Common myeloid progenitor, CD34-positive (primary cell): Measurements from ENCODE around the gene LEAP2.

Experiments
- CTCF ChIA-PET: fragments of 350-600 bp; sonication (Branson Sonifier 250); formaldehyde crosslinking; loops from one replicate; lab custom pipeline; 2021; ENCODE audit warnings: antibody characterized with exemption; lab: Charles Lee
- POLR2A ChIA-PET: fragments of 350-600 bp; sonication (Branson Sonifier 250); formaldehyde crosslinking; loops from one replicate; lab custom pipeline; 2021; ENCODE audit warnings: antibody characterized with exemption; lab: Charles Lee
- DNase-seq, 3 donors: peaks; one replicate each; pipeline versions ENCODE4 v3.0.0 to v3.0.0-alpha.2; 2013
- H3K27ac ChIP-seq, 2 experiments: 1 replicate in 1 of 2; 2 replicates in 1 of 2; pipeline ENCODE4 v1.7.0; 2013; ENCODE audit warnings: inconsistent platforms in 2 of 2, low read length in 2 of 2, mild to moderate bottlenecking in 2 of 2, low read depth in 1 of 2, moderate library complexity in 1 of 2; ENCODE audit not compliant: severe bottlenecking in 2 of 2, insufficient read depth in 1 of 2, poor library complexity in 1 of 2
- H3K27me3 ChIP-seq, 5 experiments: replicated peaks in 2 of 5; 1 replicate in 3 of 5; 2 replicates in 2 of 5; pipeline versions ENCODE4 v1.6.1 to v1.7.0; 2013; ENCODE audit warnings: low read length in 4 of 5, mild to moderate bottlenecking in 2 of 5, moderate library complexity in 2 of 5, inconsistent platforms in 1 of 5; ENCODE audit not compliant: insufficient read depth in 5 of 5, control insufficient read depth in 4 of 5
- H3K36me3 ChIP-seq, 4 experiments: 1 replicate in 2 of 4; 2 replicates in 2 of 4; pipeline versions ENCODE4 v1.6.1 to v1.7.0; 2013; ENCODE audit warnings: low read length in 3 of 4, control low read depth in 1 of 4, mild to moderate bottlenecking in 1 of 4; ENCODE audit not compliant: control insufficient read depth in 4 of 4, insufficient read depth in 4 of 4
- H3K4me1 ChIP-seq, 4 experiments: 1 replicate in 3 of 4; 2 replicates in 1 of 4; pipeline versions ENCODE4 v1.6.1 to v1.7.1; 2013; ENCODE audit warnings: low read length in 3 of 4, mild to moderate bottlenecking in 3 of 4, control low read depth in 1 of 4, inconsistent platforms in 1 of 4, moderate library complexity in 1 of 4; ENCODE audit not compliant: control insufficient read depth in 4 of 4, insufficient read depth in 4 of 4; ENCODE audit errors: control extremely low read depth in 1 of 4
- H3K4me3 ChIP-seq, 7 experiments: 1 replicate in 4 of 7; 2 replicates in 3 of 7; pipeline versions ENCODE4 v1.5.1 to v1.7.0; 2013; ENCODE audit warnings: mild to moderate bottlenecking in 7 of 7, low read length in 6 of 7, moderate library complexity in 6 of 7, inconsistent platforms in 2 of 7, low read depth in 2 of 7, control low read depth in 1 of 7; ENCODE audit not compliant: insufficient read depth in 4 of 7, control insufficient read depth in 1 of 7; ENCODE audit errors: extremely low read depth in 1 of 7
- H3K9me3 ChIP-seq, 5 experiments: 1 replicate in 4 of 5; 2 replicates in 1 of 5; pipeline versions ENCODE4 v1.6.1 to v1.7.1; 2013; ENCODE audit warnings: low read length in 4 of 5, mild to moderate bottlenecking in 2 of 5, inconsistent platforms in 1 of 5, low read depth in 1 of 5, moderate library complexity in 1 of 5; ENCODE audit not compliant: control insufficient read depth in 4 of 5, insufficient read depth in 2 of 5; ENCODE audit errors: control extremely low read depth in 1 of 5
- WGBS: methylation state at CpG from one replicate; pipeline ENCODE4 v1.1.5; 2013; ENCODE audit not compliant: insufficient coverage; 5-methylcytosine and 5-hydroxymethylcytosine counted together

Gene LEAP2

GRCh38 chr5:132886064-132886823 lies 12.8 kb downstream of the LEAP2 start:
- H3K27ac ChIP-seq, result no peak overlapping the region
- ChIA-PET CTCF (interaction anchor here (0.9 to 6.1 kb wide), 5 partner anchors 9 to 500 kb away, joined by 3 to 86 read pairs (median 4); partner anchors contain the start of gene SHROOM1), POLR2A (no interaction called here)
- H3K36me3 ChIP-seq, result peaks cover 20 to 63% (median 39%) of the 10 kb centered on the region in 4 experiments
- H3K9me3 ChIP-seq, result no peaks in the 10 kb centered on the region
- H3K4me3 ChIP-seq, result no peak overlapping the region
- H3K27me3 ChIP-seq, result no peaks in the 10 kb centered on the region
- WGBS, result 93% methylated on average over 11 of the region's 11 CpGs
- DNase-seq, result no peak
- H3K4me1 ChIP-seq, result peaks cover 0 to 3% (median 1%) of the 10 kb centered on the region in 4 experiments

GRCh38 chr5:132887283-132887682 lies 13.8 kb downstream of the LEAP2 start:
- ChIA-PET POLR2A (no interaction called here), CTCF (interaction anchor here (1.0 to 6.1 kb wide), 3 partner anchors 10 to 65 kb away, joined by 3 to 86 read pairs (median 3); partner anchors contain the start of gene SHROOM1)
- WGBS, result 60% methylated on average over 1 of the region's 1 CpG
- H3K4me1 ChIP-seq, result peaks cover 0 to 3% (median 1%) of the 10 kb centered on the region in 4 experiments
- no peak overlapping the region for H3K27ac ChIP-seq
- peaks cover 18 to 60% (median 39%) of the 10 kb centered on the region in 4 experiments for H3K36me3 ChIP-seq
- H3K4me3 ChIP-seq, result no peak overlapping the region
- H3K9me3 ChIP-seq, result no peaks in the 10 kb centered on the region
- no peak for DNase-seq
- H3K27me3 ChIP-seq, result no peaks in the 10 kb centered on the region

- Histone ChIP-seq H3K27ac (no peak overlapping the region), H3K36me3 (peaks cover 26 to 75% (median 47%) of the 10 kb centered on the region in 4 experiments), H3K27me3 (no peaks in the 10 kb centered on the region), H3K4me1 (no peaks in the 10 kb centered on the region), H3K9me3 (no peaks in the 10 kb centered on the region), H3K4me3 (no peak overlapping the region)
- CTCF ChIA-PET, result interaction anchor here (1.9 kb wide), 1 partner anchor 11 kb away, joined by 5 read pairs; no protein-coding TSS in a partner anchor
- POLR2A ChIA-PET, result no interaction called here
- no peak for DNase-seq
These were observed 16.0 kb downstream of the LEAP2 start for GRCh38 chr5:132889501-132889900.

- ChIA-PET POLR2A (no interaction called here), CTCF (interaction anchor here (0.9 to 3.0 kb wide), 4 partner anchors 8 to 70 kb away, joined by 3 to 12 read pairs (median 5); no protein-coding TSS in a partner anchor)
- H3K4me1 ChIP-seq, result no peaks in the 10 kb centered on the region
- no peak for DNase-seq
- H3K36me3 ChIP-seq, result peaks cover 25 to 79% (median 55%) of the 10 kb centered on the region in 4 experiments
- no peak overlapping the region for H3K27ac ChIP-seq
- no peaks in the 10 kb centered on the region for H3K9me3 ChIP-seq
- H3K27me3 ChIP-seq, result no peaks in the 10 kb centered on the region
- no peak overlapping the region for H3K4me3 ChIP-seq
- 100% methylated on average over 2 of the region's 4 CpGs for WGBS
These were observed 17.3 kb downstream of the LEAP2 start for GRCh38 chr5:132890817-132891216.

- CTCF ChIA-PET, result interaction anchor here (1.1 to 1.6 kb wide), 2 partner anchors 10 to 12 kb away, joined by 4 read pairs; no protein-coding TSS in a partner anchor
- DNase-seq, result no peak
- Histone ChIP-seq H3K4me3 (no peak overlapping the region), H3K9me3 (no peaks in the 10 kb centered on the region), H3K27me3 (no peaks in the 10 kb centered on the region), H3K4me1 (no peaks in the 10 kb centered on the region), H3K27ac (no peak overlapping the region), H3K36me3 (peaks cover 31 to 68% (median 47%) of the 10 kb centered on the region in 4 experiments)
- POLR2A ChIA-PET, result no interaction called here
- WGBS, result 94% methylated on average over 3 of the region's 4 CpGs
These were observed 22.3 kb downstream of the LEAP2 start for GRCh38 chr5:132895719-132896305.

- H3K36me3 ChIP-seq, result peaks cover 33 to 67% (median 47%) of the 10 kb centered on the region in 4 experiments
- POLR2A ChIA-PET, result no interaction called here
- no peaks in the 10 kb centered on the region for H3K9me3 ChIP-seq
- no peaks in the 10 kb centered on the region for H3K4me1 ChIP-seq
- no peak overlapping the region for H3K4me3 ChIP-seq
- no peaks in the 10 kb centered on the region for H3K27me3 ChIP-seq
- no peak overlapping the region for H3K27ac ChIP-seq
- no peak for DNase-seq
- CTCF ChIA-PET, result interaction anchor here (1.3 kb wide), 1 partner anchor 10 kb away, joined by 3 read pairs; no protein-coding TSS in a partner anchor
- WGBS, result 92% methylated on average over 7 of the region's 7 CpGs
These were observed 23.2 kb downstream of the LEAP2 start for GRCh38 chr5:132896685-132897084.

- 42% methylated on average over 2 of the region's 3 CpGs for WGBS
- CTCF ChIA-PET, result interaction anchor here (1.1 to 1.3 kb wide), 2 partner anchors 9 to 12 kb away, joined by 3 read pairs; no protein-coding TSS in a partner anchor
These were observed 24.6 kb downstream of the LEAP2 start for GRCh38 chr5:132898094-132898493.

More at GRCh38 chr5:132898094-132898493, 24.6 kb downstream of the LEAP2 start:
- Histone ChIP-seq H3K27ac (no peak overlapping the region), H3K4me1 (no peaks in the 10 kb centered on the region), H3K4me3 (no peak overlapping the region), H3K9me3 (no peaks in the 10 kb centered on the region), H3K36me3 (peaks cover 28 to 58% (median 39%) of the 10 kb centered on the region in 4 experiments), H3K27me3 (no peaks in the 10 kb centered on the region)
- POLR2A ChIA-PET, result no interaction called here
- DNase-seq, result no peak
